Trophoblast cell (in vitro differentiated cells and primary cell): Measurements from ENCODE around the gene DYRK1B.

Experiments used
- DNase-seq, 2 donors: peaks; one replicate each; pipeline ENCODE4 v3.0.0-alpha.2; 2016
- H2AFZ ChIP-seq: 2 replicates; pipeline ENCODE4 v1.6.1; 2013; ENCODE audit warnings: low read length, moderate library complexity, mild to moderate bottlenecking; ENCODE audit not compliant: insufficient read depth, poor library complexity
- H2AK5ac ChIP-seq: 2 replicates; pipeline ENCODE4 v1.6.1; 2013; ENCODE audit warnings: mild to moderate bottlenecking, low read length
- H2BK120ac ChIP-seq: 2 replicates; pipeline ENCODE4 v1.6.1; 2013; ENCODE audit warnings: low read length, mild to moderate bottlenecking, moderate library complexity; ENCODE audit not compliant: insufficient read depth, poor library complexity
- H2BK12ac ChIP-seq: 2 replicates; pipeline ENCODE4 v1.6.1; 2013; ENCODE audit warnings: mild to moderate bottlenecking, low read length, moderate library complexity
- H2BK5ac ChIP-seq: 2 replicates; pipeline ENCODE4 v1.6.1; 2013; ENCODE audit warnings: low read length, low read depth, moderate library complexity, mild to moderate bottlenecking; ENCODE audit not compliant: poor library complexity
- H3K14ac ChIP-seq: 2 replicates; pipeline ENCODE4 v1.6.1; 2013; ENCODE audit warnings: mild to moderate bottlenecking, low read length
- H3K18ac ChIP-seq: 2 replicates; pipeline ENCODE4 v1.6.1; 2013; ENCODE audit warnings: mild to moderate bottlenecking, low read length
- H3K23ac ChIP-seq: 2 replicates; pipeline ENCODE4 v1.6.1; 2013; ENCODE audit warnings: low read length
- H3K27ac ChIP-seq: 2 replicates; pipeline ENCODE4 v1.5.1; 2013; ENCODE audit warnings: low read depth, mild to moderate bottlenecking, inconsistent platforms, low read length, moderate library complexity
- H3K27me3 ChIP-seq: 2 replicates; pipeline ENCODE4 v1.6.1; 2013; ENCODE audit warnings: inconsistent platforms, mild to moderate bottlenecking, low read length, moderate library complexity; ENCODE audit not compliant: insufficient read depth
- H3K36me3 ChIP-seq, 2 experiments: 1 replicate in 1 of 2; 2 replicates in 1 of 2; pipeline ENCODE4 v1.6.1; 2013; ENCODE audit warnings: low read length in 2 of 2, mild to moderate bottlenecking in 2 of 2, moderate library complexity in 1 of 2; ENCODE audit not compliant: insufficient read depth in 2 of 2, control insufficient read depth in 1 of 2
- H3K4ac ChIP-seq: 2 replicates; pipeline ENCODE4 v1.6.1; 2013; ENCODE audit warnings: low read depth, mild to moderate bottlenecking, low read length, moderate library complexity
- H3K4me1 ChIP-seq, 2 experiments: 1 replicate in 1 of 2; 2 replicates in 1 of 2; pipeline ENCODE4 v1.6.1; 2013; ENCODE audit warnings: low read length in 2 of 2, mild to moderate bottlenecking in 2 of 2, moderate library complexity in 1 of 2; ENCODE audit not compliant: insufficient read depth in 2 of 2, control insufficient read depth in 1 of 2
- H3K4me2 ChIP-seq: 2 replicates; pipeline ENCODE4 v1.6.1; 2013; ENCODE audit warnings: inconsistent platforms, mild to moderate bottlenecking, low read length, moderate library complexity
- H3K4me3 ChIP-seq: 2 replicates; pipeline ENCODE4 v1.5.1; 2013; ENCODE audit warnings: mild to moderate bottlenecking, low read depth, low read length, inconsistent platforms
- H3K79me1 ChIP-seq: one replicate; pipeline ENCODE4 v1.6.1; 2013; ENCODE audit warnings: low read length
- H3K79me2 ChIP-seq: 2 replicates; pipeline ENCODE4 v1.6.1; 2013; ENCODE audit warnings: low read length, mild to moderate bottlenecking; ENCODE audit not compliant: control insufficient read depth, insufficient read depth, poor library complexity
- H3K9ac ChIP-seq: 2 replicates; pipeline ENCODE4 v1.6.1; 2013; ENCODE audit warnings: mild to moderate bottlenecking, low read length
- H3K9me3 ChIP-seq: 2 replicates; pipeline ENCODE4 v1.6.1; 2013; ENCODE audit warnings: low read depth, mild to moderate bottlenecking, control low read depth, inconsistent platforms, low read length; ENCODE audit not compliant: insufficient read depth
- H4K12ac ChIP-seq: 2 replicates; pipeline ENCODE4 v1.6.1; 2013; ENCODE audit warnings: low read depth, mild to moderate bottlenecking, low read length, moderate library complexity
- H4K8ac ChIP-seq: 2 replicates; pipeline ENCODE4 v1.6.1; 2013; ENCODE audit warnings: low read depth, mild to moderate bottlenecking, low read length, moderate library complexity
- H4K91ac ChIP-seq: one replicate; pipeline ENCODE4 v1.6.1; 2013; ENCODE audit warnings: low read depth, mild to moderate bottlenecking, low read length, moderate library complexity
- WGBS: extraction: QIAGEN DNeasy Blood & Tissue Kit; methylation state at CpG from one replicate; pipeline ENCODE4 v1.1.7; 2013; ENCODE audit warnings: missing lambda C conversion rate; ENCODE audit not compliant: insufficient read length, insufficient coverage; ENCODE audit errors: extremely low coverage; 5-methylcytosine and 5-hydroxymethylcytosine counted together

Gene DYRK1B

DNA sequence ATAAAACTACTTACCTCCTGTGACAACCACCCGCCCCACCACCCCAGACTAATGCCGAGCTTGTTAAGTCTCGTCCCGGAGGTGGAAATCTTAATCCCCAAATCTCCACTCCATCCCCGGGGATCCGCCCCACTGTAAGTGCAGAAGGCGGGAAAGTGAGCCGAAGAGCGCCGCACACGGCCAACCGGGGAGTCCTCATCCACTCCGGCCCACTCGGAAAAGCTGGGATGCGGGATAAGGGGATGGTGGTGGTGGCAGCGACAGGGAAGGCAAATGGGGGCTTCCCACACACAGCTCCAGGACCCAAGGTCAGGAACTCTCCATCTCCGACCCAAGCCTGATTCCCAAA, 11.6 kb upstream of the DYRK1B start:
- Histone ChIP-seq H4K8ac (peak overlapping the region; percentile 91), H2BK120ac (no peak overlapping the region), H2BK5ac (no peak overlapping the region), H3K4me3 (peak overlapping the region; percentile 86), H3K79me1 (peaks cover 7% of the 10 kb centered on the region), H3K23ac (no peak overlapping the region), H3K79me2 (peaks cover 23% of the 10 kb centered on the region), H3K27ac (no peak overlapping the region), H3K18ac (no peak overlapping the region), H4K12ac (peak overlapping the region; percentile 74), H3K4me1 (peaks cover 12 to 16% of the 10 kb centered on the region in 2 experiments), H3K4me2 (peak overlapping the region; percentile 82), H2AFZ (no peak overlapping the region), H2BK12ac (no peak overlapping the region), H3K14ac (peak overlapping the region; percentile 91), H2AK5ac (no peak overlapping the region), H3K27me3 (no peaks in the 10 kb centered on the region), H3K36me3 (peaks cover 0 to 3% of the 10 kb centered on the region in 2 experiments), H3K4ac (peak overlapping the region; percentile 97), H4K91ac (peak overlapping the region; percentile 61), H3K9ac (peak overlapping the region; percentile 92), H3K9me3 (peaks cover 3% of the 10 kb centered on the region)
- no CpG with 5 or more reads among the region's 17 CpGs for WGBS
- peak in 1 of 2 donors; percentile 17 for DNase-seq

DNA sequence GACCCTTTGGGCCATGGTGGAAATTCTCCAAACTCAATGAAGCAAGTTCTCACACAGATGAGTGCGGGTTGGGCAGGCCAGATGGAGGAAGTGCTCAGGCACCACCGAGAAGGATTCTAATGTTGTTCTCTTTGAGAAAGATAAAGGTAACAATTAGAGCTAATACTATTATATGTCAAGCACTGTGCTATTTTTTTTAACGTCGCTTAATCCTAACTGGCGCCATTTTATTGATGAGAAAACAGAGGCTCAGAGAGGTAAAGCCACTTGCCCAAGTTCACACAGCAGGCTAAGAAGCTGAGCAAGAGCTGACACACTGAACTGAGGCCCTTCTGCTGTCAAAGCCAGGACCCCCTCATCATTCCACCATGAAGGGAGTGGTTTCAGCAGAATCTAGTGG, 11.2 kb upstream of the DYRK1B start:
- H3K18ac ChIP-seq = no peak overlapping the region
- H3K14ac ChIP-seq = no peak overlapping the region
- no peak overlapping the region for H3K23ac ChIP-seq
- peak overlapping the region; percentile 54 for H3K9ac ChIP-seq
- no peak overlapping the region for H3K27ac ChIP-seq
- no CpG with 5 or more reads among the region's 5 CpGs for WGBS
- H3K9me3 ChIP-seq = peaks cover 3% of the 10 kb centered on the region
- no peak overlapping the region for H4K8ac ChIP-seq
- peak overlapping the region; percentile 97 for H3K4ac ChIP-seq
- no peak overlapping the region for H2BK12ac ChIP-seq
- H3K4me1 ChIP-seq = peaks cover 12 to 16% of the 10 kb centered on the region in 2 experiments
- H4K12ac ChIP-seq = peak overlapping the region; percentile 74
- H2AFZ ChIP-seq = no peak overlapping the region
- peaks cover 25% of the 10 kb centered on the region for H3K79me2 ChIP-seq
- no peak overlapping the region for H2BK120ac ChIP-seq
- H3K79me1 ChIP-seq = peaks cover 7% of the 10 kb centered on the region
- H3K4me3 ChIP-seq = no peak overlapping the region
- peak overlapping the region; percentile 82 for H3K4me2 ChIP-seq
- peak overlapping the region; percentile 61 for H4K91ac ChIP-seq
- DNase-seq = no peak
- peaks cover 3 to 7% of the 10 kb centered on the region in 2 experiments for H3K36me3 ChIP-seq
- no peak overlapping the region for H2BK5ac ChIP-seq
- H3K27me3 ChIP-seq = no peaks in the 10 kb centered on the region
- no peak overlapping the region for H2AK5ac ChIP-seq

- no peak overlapping the region for H4K91ac ChIP-seq
- H3K36me3 ChIP-seq = peaks cover 13 to 17% of the 10 kb centered on the region in 2 experiments
- no peak overlapping the region for H2BK120ac ChIP-seq
- no CpG with 5 or more reads among the region's 4 CpGs for WGBS
- peaks cover 25% of the 10 kb centered on the region for H3K79me2 ChIP-seq
- peaks cover 7% of the 10 kb centered on the region for H3K79me1 ChIP-seq
- H3K4me2 ChIP-seq = no peak overlapping the region
- no peak overlapping the region for H3K9ac ChIP-seq
- no peak overlapping the region for H3K4me3 ChIP-seq
- no peak overlapping the region for H3K18ac ChIP-seq
- H3K23ac ChIP-seq = no peak overlapping the region
- no peak overlapping the region for H2AFZ ChIP-seq
- H2BK5ac ChIP-seq = no peak overlapping the region
- DNase-seq = peak; percentile 30 to 81
- H3K4ac ChIP-seq = peak overlapping the region; percentile 84
- H2BK12ac ChIP-seq = no peak overlapping the region
- H2AK5ac ChIP-seq = no peak overlapping the region
- no peaks in the 10 kb centered on the region for H3K27me3 ChIP-seq
- no peak overlapping the region for H3K14ac ChIP-seq
- H4K12ac ChIP-seq = no peak overlapping the region
- peaks cover 3% of the 10 kb centered on the region for H3K9me3 ChIP-seq
- no peak overlapping the region for H3K27ac ChIP-seq
- H3K4me1 ChIP-seq = peaks cover 12 to 16% of the 10 kb centered on the region in 2 experiments
- H4K8ac ChIP-seq = no peak overlapping the region
Observed at GRCh38 chr19:39843919-39844793, 10.2 kb upstream of the DYRK1B start.

GRCh38 chr19:39842693-39843435, 8.9 kb upstream of the DYRK1B start:
- DNase-seq = no peak

More at GRCh38 chr19:39842693-39843435, 8.9 kb upstream of the DYRK1B start:
- H4K8ac ChIP-seq = no peak overlapping the region
- H3K27me3 ChIP-seq = no peaks in the 10 kb centered on the region
- H3K23ac ChIP-seq = no peak overlapping the region
- H3K4me2 ChIP-seq = no peak overlapping the region
- H3K4ac ChIP-seq = peak overlapping the region; percentile 38
- peaks cover 22 to 23% of the 10 kb centered on the region in 2 experiments for H3K36me3 ChIP-seq
- no peak overlapping the region for H3K27ac ChIP-seq
- H4K12ac ChIP-seq = no peak overlapping the region
- peaks cover 25% of the 10 kb centered on the region for H3K79me2 ChIP-seq
- H3K9me3 ChIP-seq = no peaks in the 10 kb centered on the region
- H3K14ac ChIP-seq = no peak overlapping the region
- H3K18ac ChIP-seq = no peak overlapping the region
- no peak overlapping the region for H2BK120ac ChIP-seq
- H2AFZ ChIP-seq = no peak overlapping the region
- H2AK5ac ChIP-seq = no peak overlapping the region
- no peak overlapping the region for H3K4me3 ChIP-seq
- peaks cover 12 to 16% of the 10 kb centered on the region in 2 experiments for H3K4me1 ChIP-seq
- H3K79me1 ChIP-seq = peaks cover 7% of the 10 kb centered on the region
- H2BK12ac ChIP-seq = no peak overlapping the region
- no peak overlapping the region for H3K9ac ChIP-seq
- WGBS = no CpG with 5 or more reads among the region's 7 CpGs
- H2BK5ac ChIP-seq = no peak overlapping the region
- H4K91ac ChIP-seq = no peak overlapping the region
